MCF 10A (cell line): ENCODE data around the gene DENND4C. TPM values are rescaled to one million over a fixed set of nuclear protein-coding genes. Genes with fewer than 3 reads are reported as not detected.

Experiments used
- BruUV-seq: library from RNA; stranded (reverse); fragments of 400-500 nt; replicated peaks from 2 replicates; lab custom pipeline; 2021; lab: Mats Ljungman, UMichigan
- CTCF ChIA-PET: fragments of 300-600 bp; sonication (Branson Sonifier 250); formaldehyde crosslinking; extraction: SDS; loops from one replicate; lab custom pipeline; 2021; ENCODE audit warnings: antibody characterized with exemption, inconsistent platforms; lab: Yijun Ruan, JAX
- POLR2A ChIA-PET: fragments of 300-600, 350-650 bp; sonication (Branson Sonifier 250); formaldehyde crosslinking; extraction: SDS; loops from one replicate; lab custom pipeline; 2020; ENCODE audit warnings: antibody characterized with exemption, inconsistent platforms; lab: Yijun Ruan, JAX
- DNase-seq: peaks from one replicate; pipeline ENCODE4 v3.0.0-alpha.2; 2018; ENCODE audit not compliant: unreplicated experiment
- H3K27ac Mint-ChIP-seq: one replicate; pipeline ENCODE4 v1.8.0; 2022; ENCODE audit warnings: mild to moderate bottlenecking, low read depth, mixed read lengths; ENCODE audit not compliant: unreplicated experiment
- H3K27me3 Mint-ChIP-seq: one replicate; pipeline ENCODE4 v1.8.0; 2022; ENCODE audit warnings: mixed read lengths; ENCODE audit not compliant: insufficient read depth, unreplicated experiment
- H3K36me3 Mint-ChIP-seq: one replicate; pipeline ENCODE4 v1.8.0; 2022; ENCODE audit warnings: mild to moderate bottlenecking, moderate library complexity, mixed read lengths; ENCODE audit not compliant: insufficient read depth, unreplicated experiment
- H3K4me1 Mint-ChIP-seq: one replicate; pipeline ENCODE4 v1.8.0; 2022; ENCODE audit warnings: mixed read lengths; ENCODE audit not compliant: insufficient read depth, unreplicated experiment
- H3K4me3 Mint-ChIP-seq: one replicate; pipeline ENCODE4 v1.8.0; 2022; ENCODE audit warnings: mild to moderate bottlenecking, moderate library complexity, mixed read lengths; ENCODE audit not compliant: unreplicated experiment
- H3K9me3 Mint-ChIP-seq: one replicate; pipeline ENCODE4 v1.8.0; 2022; ENCODE audit warnings: mixed read lengths; ENCODE audit not compliant: unreplicated experiment
- intact Hi-C: fragments of 100-400 bp; cut with micrococcal nuclease; formaldehyde crosslinking; loops from 2 replicates; pipeline ENCODE4 v1.14.1; 2022
- total RNA-seq: library from RNA; stranded (reverse); gene quantifications from 2 replicates; pipeline ENCODE4 v1.2.3, GENCODE V29; 2022
- TF ChIP-seq, protein P1 (sequence below): fragments of 200-600 bp; IDR thresholded peaks from one replicate; pipeline ENCODE4 v1.8.0; 2022; ENCODE audit warnings: antibody characterized with exemption, mild to moderate bottlenecking; ENCODE audit not compliant: unreplicated experiment

DENND4C gene
- total RNA-seq, 1 experiment from 2014 or later, result 26.4 TPM

DNA sequence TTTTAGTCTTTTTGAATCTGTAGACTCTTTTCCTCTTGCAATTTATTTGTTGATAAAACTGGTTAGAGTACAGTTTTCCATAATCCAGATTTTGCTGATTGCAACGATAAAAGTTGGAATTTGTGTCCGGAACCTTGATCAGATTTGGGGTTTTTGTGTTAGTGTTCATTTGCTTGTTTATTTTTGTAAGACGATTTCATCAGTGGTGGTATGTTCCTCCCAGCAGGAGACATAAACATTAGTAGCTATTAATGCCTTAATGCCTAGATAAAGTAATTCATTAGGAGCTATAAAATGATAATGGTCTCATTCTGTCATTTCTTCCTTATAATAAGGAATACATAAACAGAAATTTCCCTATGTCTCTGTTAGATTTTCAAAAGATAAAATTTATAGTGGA is 128.2 kb downstream of the DENND4C start:
- H3K4me1 Mint-ChIP-seq, result no peaks in the 10 kb centered on the region
- H3K27me3 Mint-ChIP-seq, result no peaks in the 10 kb centered on the region
- no peaks in the 10 kb centered on the region for H3K9me3 Mint-ChIP-seq
- intact Hi-C loops, result no loop called here
- peaks cover 73% of the 10 kb centered on the region for H3K36me3 Mint-ChIP-seq
- no peak overlapping the region for H3K4me3 Mint-ChIP-seq
- H3K27ac Mint-ChIP-seq, result peak overlapping the region; percentile 7
- TF ChIP-seq, protein P1, sequence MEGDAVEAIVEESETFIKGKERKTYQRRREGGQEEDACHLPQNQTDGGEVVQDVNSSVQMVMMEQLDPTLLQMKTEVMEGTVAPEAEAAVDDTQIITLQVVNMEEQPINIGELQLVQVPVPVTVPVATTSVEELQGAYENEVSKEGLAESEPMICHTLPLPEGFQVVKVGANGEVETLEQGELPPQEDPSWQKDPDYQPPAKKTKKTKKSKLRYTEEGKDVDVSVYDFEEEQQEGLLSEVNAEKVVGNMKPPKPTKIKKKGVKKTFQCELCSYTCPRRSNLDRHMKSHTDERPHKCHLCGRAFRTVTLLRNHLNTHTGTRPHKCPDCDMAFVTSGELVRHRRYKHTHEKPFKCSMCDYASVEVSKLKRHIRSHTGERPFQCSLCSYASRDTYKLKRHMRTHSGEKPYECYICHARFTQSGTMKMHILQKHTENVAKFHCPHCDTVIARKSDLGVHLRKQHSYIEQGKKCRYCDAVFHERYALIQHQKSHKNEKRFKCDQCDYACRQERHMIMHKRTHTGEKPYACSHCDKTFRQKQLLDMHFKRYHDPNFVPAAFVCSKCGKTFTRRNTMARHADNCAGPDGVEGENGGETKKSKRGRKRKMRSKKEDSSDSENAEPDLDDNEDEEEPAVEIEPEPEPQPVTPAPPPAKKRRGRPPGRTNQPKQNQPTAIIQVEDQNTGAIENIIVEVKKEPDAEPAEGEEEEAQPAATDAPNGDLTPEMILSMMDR, result no peak
- no peak for DNase-seq
- ChIA-PET POLR2A (interaction anchor here (0.6 to 1.8 kb wide), 4 partner anchors 11 to 71 kb away, joined by 3 to 7 read pairs (median 4); partner anchors contain the start of gene RPS6), CTCF (no interaction called here)
- BruUV-seq, result no TSS peak

- DNase-seq, result no peak
- Mint-ChIP-seq H3K4me3 (no peak overlapping the region), H3K27ac (no peak overlapping the region), H3K36me3 (peaks cover 88% of the 10 kb centered on the region), H3K27me3 (no peaks in the 10 kb centered on the region), H3K4me1 (no peaks in the 10 kb centered on the region), H3K9me3 (no peaks in the 10 kb centered on the region)
- TF ChIP-seq, protein P1, result no peak
- intact Hi-C loops, result no loop called here
- no TSS peak for BruUV-seq
- POLR2A ChIA-PET, result no interaction called here
- CTCF ChIA-PET, result interaction anchor here (0.7 kb wide), 1 partner anchor 21 kb away, joined by 3 read pairs; no protein-coding TSS in a partner anchor
Observed at GRCh38 chr9:19369107-19369506, 138.6 kb downstream of the DENND4C start.

- BruUV-seq, result no TSS peak
- H3K27me3 Mint-ChIP-seq, result no peaks in the 10 kb centered on the region
- intact Hi-C loops, result loop anchor here (10.0 kb wide), 2 partner anchors 187 to 327 kb away; partner anchors contain the start of gene RRAGA
- no peak overlapping the region for H3K27ac Mint-ChIP-seq
- CTCF ChIA-PET, result no interaction called here
- peaks cover 88% of the 10 kb centered on the region for H3K36me3 Mint-ChIP-seq
- H3K4me1 Mint-ChIP-seq, result peaks cover 1% of the 10 kb centered on the region
- POLR2A ChIA-PET, result interaction anchor here (0.9 to 2.2 kb wide), 4 partner anchors 8 to 321 kb away, joined by 3 to 10 read pairs (median 4); partner anchors contain the start of gene RPS6
- H3K4me3 Mint-ChIP-seq, result no peak overlapping the region
- DNase-seq, result no peak
- TF ChIP-seq, protein P1, result no peak
- no peaks in the 10 kb centered on the region for H3K9me3 Mint-ChIP-seq
Observed at GRCh38 chr9:19371942-19372341, 141.4 kb downstream of the DENND4C start.

GRCh38 chr9:19372567-19372966 is 142.1 kb downstream of the DENND4C start:
- no peak for DNase-seq
- Mint-ChIP-seq H3K4me1 (peaks cover 4% of the 10 kb centered on the region), H3K27me3 (no peaks in the 10 kb centered on the region), H3K36me3 (peaks cover 92% of the 10 kb centered on the region), H3K27ac (no peak overlapping the region), H3K4me3 (no peak overlapping the region), H3K9me3 (no peaks in the 10 kb centered on the region)
- no TSS peak for BruUV-seq
- intact Hi-C loops, result loop anchor here (10.0 kb wide), 2 partner anchors 188 to 328 kb away; partner anchors contain the start of gene RRAGA
- POLR2A ChIA-PET, result no interaction called here
- TF ChIP-seq, protein P1, result no peak
- CTCF ChIA-PET, result interaction anchor here (0.7 kb wide), 2 partner anchors 324 to 865 kb away, joined by 3 to 4 read pairs; partner anchors contain the start of gene RRAGA
